K562 (cell line): Measurements from ENCODE around the gene SLC16A13. TPM values are rescaled to one million over a fixed set of nuclear protein-coding genes. Genes with fewer than 3 reads are reported as not detected.
"Not testable (repeated sequence)": the region's sequence is repeated elsewhere in the genome, so short reads cannot be mapped to it uniquely, and the experiment has no call there.

Experiments used
- ATAC-seq: fragments of 200-7000 bp; cut with Tn5 transposase; 3 replicates; pipeline ENCODE4 v1.9.1; 2020; ENCODE audit warnings: moderate library complexity
- BruUV-seq: library from RNA; stranded (reverse); fragments of 400-500 nt; replicated peaks from 2 replicates; lab custom pipeline; 2021; lab: Mats Ljungman, UMichigan
- CTCF ChIA-PET: fragments of 300-600 bp; formaldehyde crosslinking; extraction: SDS; loops from one replicate; lab custom pipeline; 2021; ENCODE audit warnings: low intra/inter-chr PET ratio; lab: Yijun Ruan, JAX
- POLR2A ChIA-PET: fragments of 300-600, 350-650 bp; sonication (Branson Sonifier 250); formaldehyde crosslinking; extraction: SDS; loops from one replicate; lab custom pipeline; 2021; ENCODE audit warnings: antibody characterized with exemption, inconsistent platforms; lab: Yijun Ruan, JAX
- DNase-seq, 4 experiments: peaks; one replicate each; pipeline versions ENCODE4 v3.0.0 to v3.0.0-alpha.2; 2011 to 2018; ENCODE audit warnings: low spot score in 3 of 4, mixed read lengths in 3 of 4; ENCODE audit errors: extremely low read depth in 1 of 4
- FAIRE-seq: peaks from 2 replicates; lab custom pipeline; 2011; peaks lifted over from hg19 to GRCh38; lab: Jason Lieb, UNC
- H2AFZ ChIP-seq: 2 replicates; pipeline ENCODE4 v1.6.0; 2011; ENCODE audit warnings: low read depth, low read length, control low read depth, inconsistent platforms
- H3K27ac ChIP-seq: fragments of 200-600 bp; 3 replicates; pipeline ENCODE4 v1.8.0; 2011; ENCODE audit warnings: low read depth, mild to moderate bottlenecking, control low read depth, inconsistent platforms, low read length, moderate library complexity, mixed read lengths; ENCODE audit errors: extremely low read depth
- H3K27me3 ChIP-seq, 2 experiments: fragments of 300-600 bp in 1 of 2; 2 replicates in 1 of 2; 3 replicates in 1 of 2; pipeline versions ENCODE4 v1.6.0 to v1.8.0; 2011; ENCODE audit warnings: inconsistent platforms in 2 of 2, low read length in 2 of 2, mild to moderate bottlenecking in 1 of 2, mixed read lengths in 1 of 2, moderate library complexity in 1 of 2; ENCODE audit not compliant: control insufficient read depth in 2 of 2, insufficient read depth in 2 of 2
- H3K36me3 ChIP-seq: fragments of 300-600 bp; 3 replicates; pipeline ENCODE4 v1.8.0; 2011; ENCODE audit warnings: mild to moderate bottlenecking, low read length, inconsistent platforms; ENCODE audit not compliant: control insufficient read depth, insufficient read depth
- H3K4me1 ChIP-seq, 2 experiments: fragments of 200-600 bp in 1 of 2; replicated peaks in 1 of 2; 2 replicates in 1 of 2; 3 replicates in 1 of 2; pipeline versions ENCODE4 v1.5.1 to v1.8.0; 2011; ENCODE audit warnings: inconsistent platforms in 2 of 2, low read length in 2 of 2, mild to moderate bottlenecking in 1 of 2, mixed read lengths in 1 of 2, moderate library complexity in 1 of 2; ENCODE audit not compliant: control insufficient read depth in 2 of 2, insufficient read depth in 2 of 2
- H3K4me2 ChIP-seq: 2 replicates; pipeline ENCODE4 v1.6.1; 2011; ENCODE audit warnings: low read length, control low read depth, inconsistent platforms, mixed read lengths; ENCODE audit not compliant: insufficient read depth
- H3K4me3 ChIP-seq: fragments of 200-600 bp; sonication (generic), shearing (Covaris generic); 2 replicates; pipeline ENCODE4 v1.5.1; 2016; ENCODE audit warnings: control low read depth, inconsistent platforms
- H3K79me2 ChIP-seq: fragments of 200-600 bp; 3 replicates; pipeline ENCODE4 v1.8.0; 2011; ENCODE audit warnings: low read length, inconsistent platforms; ENCODE audit not compliant: control insufficient read depth, insufficient read depth
- H3K9ac ChIP-seq, 2 experiments: 2 replicates each; pipeline versions ENCODE4 v1.6.0 to v1.6.1; 2011; ENCODE audit warnings: low read depth in 2 of 2, low read length in 2 of 2, control low read depth in 1 of 2, inconsistent platforms in 1 of 2, mild to moderate bottlenecking in 1 of 2, mixed read lengths in 1 of 2; ENCODE audit not compliant: insufficient read depth in 1 of 2
- H3K9me1 ChIP-seq: one replicate; pipeline ENCODE4 v1.6.0; 2011; ENCODE audit warnings: inconsistent platforms, mild to moderate bottlenecking, low read length, moderate library complexity; ENCODE audit not compliant: control insufficient read depth, insufficient read depth
- H3K9me3 ChIP-seq: replicated peaks from 2 replicates; pipeline ENCODE4 v1.5.1; 2011; ENCODE audit warnings: low read depth, low read length, inconsistent platforms; ENCODE audit not compliant: control insufficient read depth, insufficient read depth
- H4K20me1 ChIP-seq: replicated peaks from 2 replicates; pipeline ENCODE4 v1.6.1; 2011; ENCODE audit warnings: low read length, inconsistent platforms, mixed read lengths; ENCODE audit not compliant: control insufficient read depth, insufficient read depth
- E2F4 ChIP-seq: sonication (generic); formaldehyde crosslinking; IDR thresholded peaks from 2 replicates; pipeline ENCODE4 v1.8.0; 2022; ENCODE audit warnings: mild to moderate bottlenecking, low read depth, missing genetic modification reagents
- GATAD2B ChIP-seq: fragments of 450-650 bp; IDR thresholded peaks from 2 replicates; pipeline ENCODE4 v1.6.1; 2017; ENCODE audit warnings: mild to moderate bottlenecking, borderline replicate concordance
- MEF2A ChIP-seq: IDR thresholded peaks from 2 replicates; pipeline ENCODE4 v1.6.1; 2011; ENCODE audit warnings: low read depth, mild to moderate bottlenecking, low read length, moderate library complexity; ENCODE audit not compliant: control insufficient read depth
- NBN ChIP-seq: fragments of 450-650 bp; IDR thresholded peaks from 2 replicates; pipeline ENCODE4 v1.6.1; 2016; ENCODE audit warnings: low read depth, mild to moderate bottlenecking
- PPARD ChIP-seq: fragments of 250-450 bp; sonication (Bioruptor Pico); IDR thresholded peaks from 2 replicates; pipeline ENCODE4 v1.8.0; 2022; ENCODE audit warnings: inconsistent platforms, mild to moderate bottlenecking, moderate library complexity
- RBM15 ChIP-seq: fragments of 200-400 bp; formaldehyde crosslinking; IDR thresholded peaks from 2 replicates; pipeline ENCODE4 v1.6.1; 2018; ENCODE audit warnings: mild to moderate bottlenecking, low read length, moderate library complexity; ENCODE audit not compliant: insufficient read depth
- RFX1 ChIP-seq: fragments of 450-650 bp; IDR thresholded peaks from 2 replicates; pipeline ENCODE4 v1.6.1; 2016; ENCODE audit warnings: mild to moderate bottlenecking, moderate library complexity
- TAF9B ChIP-seq: fragments of 450-650 bp; IDR thresholded peaks from 2 replicates; pipeline ENCODE4 v1.6.1; 2018; ENCODE audit warnings: mild to moderate bottlenecking; ENCODE audit not compliant: partially characterized antibody
- TCFL5 ChIP-seq: fragments of 250-450 bp; sonication (Bioruptor Pico); conservative IDR thresholded peaks from 2 replicates; pipeline ENCODE4 v1.6.1; 2021; ENCODE audit warnings: mild to moderate bottlenecking, moderate library complexity, matching md5 sums
- USF2 ChIP-seq: sonication (generic); formaldehyde crosslinking; IDR thresholded peaks from 2 replicates; pipeline ENCODE4 v1.5.0; 2020; ENCODE audit warnings: missing genetic modification reagents
- ZBTB9 ChIP-seq: fragments of 450-650 bp; formaldehyde crosslinking; IDR thresholded peaks from 2 replicates; pipeline ENCODE4 v1.4.0; 2020; ENCODE audit warnings: mild to moderate bottlenecking, moderate library complexity
- ZNF408 ChIP-seq: fragments of 250-450 bp; sonication (Bioruptor Pico); IDR thresholded peaks from 2 replicates; pipeline ENCODE4 v1.4.0; 2020; ENCODE audit warnings: low read depth, mild to moderate bottlenecking, moderate library complexity
- ZNF583 ChIP-seq: fragments of 250-450 bp; sonication (Bioruptor Pico); IDR thresholded peaks from 2 replicates; pipeline ENCODE4 v1.4.0; 2020
- ZNF586 ChIP-seq: fragments of 450-650 bp; formaldehyde crosslinking; conservative IDR thresholded peaks from 2 replicates; pipeline ENCODE4 v1.4.0; 2020; ENCODE audit warnings: mild to moderate bottlenecking, moderate library complexity
- ZNF696 ChIP-seq: fragments of 250-450 bp; sonication (Bioruptor Pico); conservative IDR thresholded peaks from 2 replicates; pipeline ENCODE4 v1.4.0; 2020; ENCODE audit warnings: mild to moderate bottlenecking, moderate library complexity
- ZNF717 ChIP-seq: fragments of 250-450 bp; sonication (Bioruptor Pico); IDR thresholded peaks from 2 replicates; pipeline ENCODE4 v1.5.0; 2021
- WGBS: fragments of 100-300 bp; shearing (Covaris generic); methylation state at CpG from one replicate; pipeline ENCODE4 v1.1.6; 2016; ENCODE audit warnings: low coverage, mixed read lengths; ENCODE audit not compliant: insufficient coverage; ENCODE audit errors: missing lambda C conversion rate; 5-methylcytosine and 5-hydroxymethylcytosine counted together
- in situ Hi-C: fragments of 300-500 bp; cut with MboI; formaldehyde crosslinking; loops from 4 replicates; pipeline ENCODE4 v1.15.0; 2018; ENCODE audit warnings: inconsistent platforms, mixed read lengths
- intact Hi-C: fragments of 100-400 bp; cut with micrococcal nuclease; formaldehyde crosslinking; loops from 2 replicates; pipeline ENCODE4 v1.14.2; 2022
- polyA plus RNA-seq, 8 experiments: library from polyadenylated mRNA; depleted of rRNA in 4 of 8; stranded (reverse) in 5 of 8; unstranded in 3 of 8; fragments of >200 nt; fragmentation: Nextera tagmentation in 2 of 8; fragmentation: Illumina TruSeq in 1 of 8; extraction: Ambion mirVana in 2 of 8; extraction: Trizol in 1 of 8; gene quantifications; 2 replicates each; pipeline versions ENCODE4 v1.2.1 to v1.2.3, GENCODE V29; 2011 to 2014; ENCODE audit warnings: inconsistent platforms in 1 of 8, missing spikeins in 1 of 8
- total RNA-seq, 7 experiments: library from RNA; depleted of rRNA in 6 of 7; stranded (reverse); fragments of >200 nt in 6 of 7; fragmentation: Illumina TruSeq in 2 of 7; extraction: Trizol in 2 of 7; gene quantifications; 2 replicates each; pipeline versions ENCODE4 v1.2.1 to v1.2.3, GENCODE V29; 2011 to 2021; ENCODE audit warnings: low replicate concordance in 1 of 7

Gene SLC16A13
- total and polyA plus RNA-seq, 9 of the 15 experiments (the other 6 are each of a cell fraction or from before 2014, with no cell fraction given): 0.04 to 5.6 (median 0.87) TPM

- no peaks in the 10 kb centered on the region for H3K9me3 ChIP-seq
- H3K4me2 ChIP-seq: no peak overlapping the region
- no peak for ATAC-seq
- in situ Hi-C loops: loop anchor here (10.0 to 25.0 kb wide), 2 partner anchors 286 to 513 kb away; partner anchors contain the start of genes ACAP1, SENP3 and TNFSF13
- no peaks in the 10 kb centered on the region for H4K20me1 ChIP-seq
- intact Hi-C loops: no loop called here
- no TSS peak for BruUV-seq
- H3K79me2 ChIP-seq: no peaks in the 10 kb centered on the region
- H3K9me1 ChIP-seq: no peaks in the 10 kb centered on the region
- ChIA-PET POLR2A (interaction anchor here (1.0 kb wide), 1 partner anchor 13 kb away, joined by 3 read pairs; the partner anchor contains the start of gene SLC16A13), CTCF (no interaction called here)
- H2AFZ ChIP-seq: no peak overlapping the region
- no peak overlapping the region for H3K4me3 ChIP-seq
- peaks cover 0 to 2% of the 10 kb centered on the region in 2 experiments; a peak in 4 of 5 replicates for H3K4me1 ChIP-seq
- H3K27ac ChIP-seq: no peak overlapping the region
- FAIRE-seq: no peak
- TF ChIP-seq ZNF583 (CRISPR knock-in tag) (no peak), TCFL5 (no peak), RFX1 (no peak), TAF9B (no peak), USF2 (no peak), GATAD2B (no peak), ZNF408 (no peak), ZNF586 (CRISPR knock-in tag) (no peak), PPARD (CRISPR knock-in tag) (no peak), RBM15 (no peak), MEF2A (no peak), ZBTB9 (CRISPR knock-in tag) (no peak), ZNF696 (CRISPR knock-in tag) (no peak), E2F4 (no peak), ZNF717 (CRISPR knock-in tag) (no peak), NBN (no peak)
- no peak for DNase-seq
- H3K36me3 ChIP-seq: no peaks in the 10 kb centered on the region
- peaks cover 4 to 17% of the 10 kb centered on the region in 2 experiments; a peak in 4 of 5 replicates for H3K27me3 ChIP-seq
- 14% methylated on average over 6 of the region's 6 CpGs for WGBS
- H3K9ac ChIP-seq: no peak overlapping the region
These were observed 13.2 kb downstream of the SLC16A13 start for GRCh38 chr17:7048968-7049367.

GRCh38 chr17:7050583-7050982, 14.8 kb downstream of the SLC16A13 start:
- H3K4me1 ChIP-seq, H2AFZ ChIP-seq, H3K4me3 ChIP-seq, H3K27ac ChIP-seq, H3K9me1 ChIP-seq, POLR2A ChIA-PET, H3K4me2 ChIP-seq, DNase-seq, H3K36me3 ChIP-seq, ATAC-seq, H3K9ac ChIP-seq, H3K79me2 ChIP-seq, H4K20me1 ChIP-seq, FAIRE-seq, BruUV-seq, H3K9me3 ChIP-seq, CTCF ChIA-PET: not testable (repeated sequence)
- WGBS: 22% methylated on average over 6 of the region's 9 CpGs
- peaks cover 4 to 22% of the 10 kb centered on the region in 2 experiments for H3K27me3 ChIP-seq
- intact Hi-C loops (loop anchor here (5.0 kb wide), 1 partner anchor 247 kb away; no protein-coding TSS in a partner anchor), in situ Hi-C loops (loop anchor here (5.0 kb wide), 1 partner anchor 82 kb away; no protein-coding TSS in a partner anchor)
